GM23248 (cell line): ENCODE measurements around the gene MISP3. TPM values are rescaled to one million over a fixed set of nuclear protein-coding genes. Genes with fewer than 3 reads are reported as not detected.

Experiments used
- DNase-seq: peaks from one replicate; pipeline ENCODE4 v3.0.0-alpha.2; 2015
- H2AFZ ChIP-seq: fragments of 200-600 bp; sonication (generic); 2 replicates; pipeline ENCODE4 v1.6.1; 2016; ENCODE audit warnings: antibody characterized with exemption
- H3F3A ChIP-seq: fragments of 200-600 bp; sonication (generic); 2 replicates; pipeline ENCODE4 v1.6.1; 2016; ENCODE audit warnings: mild to moderate bottlenecking, antibody characterized with exemption, mixed run types; ENCODE audit not compliant: insufficient read depth
- H3K27ac ChIP-seq: fragments of 200-600 bp; sonication (generic); 2 replicates; pipeline ENCODE4 v1.5.1; 2016; ENCODE audit warnings: mild to moderate bottlenecking
- H3K27me3 ChIP-seq: fragments of 200-600 bp; sonication (generic); replicated peaks from 2 replicates; pipeline ENCODE4 v1.6.1; 2016; ENCODE audit warnings: mild to moderate bottlenecking; ENCODE audit not compliant: insufficient read depth
- H3K36me3 ChIP-seq: fragments of 200-600 bp; sonication (generic); 2 replicates; pipeline ENCODE4 v1.6.1; 2016; ENCODE audit warnings: low read depth, mild to moderate bottlenecking
- H3K4me1 ChIP-seq: fragments of 200-600 bp; sonication (generic); 2 replicates; pipeline ENCODE4 v1.6.1; 2016; ENCODE audit warnings: mild to moderate bottlenecking; ENCODE audit not compliant: insufficient read depth
- H3K4me2 ChIP-seq: fragments of 200-600 bp; sonication (generic); one replicate; pipeline ENCODE4 v1.6.1; 2016; ENCODE audit warnings: mild to moderate bottlenecking; ENCODE audit not compliant: unreplicated experiment
- H3K4me3 ChIP-seq: fragments of 200-600 bp; sonication (generic); 2 replicates; pipeline ENCODE4 v1.5.1; 2016; ENCODE audit warnings: mild to moderate bottlenecking
- H3K79me2 ChIP-seq: fragments of 200-600 bp; sonication (generic); 2 replicates; pipeline ENCODE4 v1.6.1; 2016; ENCODE audit warnings: mild to moderate bottlenecking; ENCODE audit not compliant: insufficient read depth
- H3K9ac ChIP-seq: fragments of 200-600 bp; sonication (generic); 2 replicates; pipeline ENCODE4 v1.6.1; 2016; ENCODE audit warnings: mild to moderate bottlenecking
- H3K9me2 ChIP-seq: fragments of 200-600 bp; sonication (generic); 2 replicates; pipeline ENCODE4 v1.6.1; 2016; ENCODE audit warnings: mixed run types, mild to moderate bottlenecking, moderate library complexity; ENCODE audit not compliant: insufficient read depth
- H3K9me3 ChIP-seq: fragments of 200-600 bp; sonication (generic); one replicate; pipeline ENCODE4 v1.6.1; 2017; ENCODE audit warnings: low read depth
- H4K20me1 ChIP-seq: fragments of 200-600 bp; sonication (generic); 2 replicates; pipeline ENCODE4 v1.6.0; 2016; ENCODE audit not compliant: insufficient read depth
- EZH2 ChIP-seq: fragments of 200-600 bp; sonication (generic); IDR thresholded peaks from 2 replicates; pipeline ENCODE4 v1.6.1; 2018; ENCODE audit warnings: antibody characterized with exemption, mild to moderate bottlenecking; ENCODE audit not compliant: insufficient read depth, poor library complexity, severe bottlenecking
- EZH2phosphoT487 ChIP-seq: fragments of 200-600 bp; sonication (generic); IDR thresholded peaks from 2 replicates; pipeline ENCODE4 v1.6.1; 2018; ENCODE audit warnings: antibody characterized with exemption, moderate library complexity, mild to moderate bottlenecking, low read depth; ENCODE audit not compliant: insufficient read depth
- WGBS, 2 experiments: methylation state at CpG; one replicate each; pipeline ENCODE4 v1.1.6; 2015 to 2017; ENCODE audit warnings: low lambda C conversion rate in 2 of 2, low coverage in 1 of 2; ENCODE audit errors: missing lambda C conversion rate in 2 of 2; 5-methylcytosine and 5-hydroxymethylcytosine counted together
- in situ Hi-C: fragments of 300-500 bp; cut with MboI; formaldehyde crosslinking; loops from 2 replicates; pipeline ENCODE4 v1.15.0; 2020
- polyA plus RNA-seq: library from polyadenylated mRNA; unstranded; fragments of >200 nt; fragmentation: Nextera tagmentation; extraction: Ambion mirVana; gene quantifications from 2 replicates; pipeline ENCODE4 v1.2.1, GENCODE V29; 2016
- total RNA-seq: library from RNA; depleted of rRNA; stranded (reverse); fragments of >200 nt; shearing (Covaris generic); gene quantifications from 2 replicates; pipeline ENCODE4 v1.2.3, GENCODE V29; 2014

MISP3 gene
- total and polyA plus RNA-seq, 2 experiments from 2014 or later, result 1.3 to 2.7 TPM

- Histone ChIP-seq H3K27me3 (no peaks in the 10 kb centered on the region), H3K4me1 (peaks cover 3% of the 10 kb centered on the region), H3K4me3 (peak overlapping the region; percentile 73), H4K20me1 (no peaks in the 10 kb centered on the region), H3F3A (peaks cover 19% of the 10 kb centered on the region), H2AFZ (peak overlapping the region; percentile 56), H3K27ac (no peak overlapping the region), H3K36me3 (0 out of 2 replicates have a peak, but pooled peaks cover 5% of the 10 kb centered on the region), H3K9ac (peak overlapping the region; percentile 52; the same call in 1 of the 2 replicates), H3K4me2 (peak overlapping the region; percentile 51), H3K79me2 (peaks cover 10% of the 10 kb centered on the region), H3K9me3 (no peaks in the 10 kb centered on the region), H3K9me2 (no peaks in the 10 kb centered on the region)
- DNase-seq, result peak; percentile 43
- 16 to 17% methylated on average over 13 to 16 of the region's 16 CpGs for WGBS, 2 experiments
- in situ Hi-C loops, result no loop called here
- TF ChIP-seq EZH2, result no peak
- no peak for TF ChIP-seq EZH2phosphoT487
Observed at GRCh38 chr19:14089412-14089661, 16.8 kb downstream of the MISP3 start.

DNA sequence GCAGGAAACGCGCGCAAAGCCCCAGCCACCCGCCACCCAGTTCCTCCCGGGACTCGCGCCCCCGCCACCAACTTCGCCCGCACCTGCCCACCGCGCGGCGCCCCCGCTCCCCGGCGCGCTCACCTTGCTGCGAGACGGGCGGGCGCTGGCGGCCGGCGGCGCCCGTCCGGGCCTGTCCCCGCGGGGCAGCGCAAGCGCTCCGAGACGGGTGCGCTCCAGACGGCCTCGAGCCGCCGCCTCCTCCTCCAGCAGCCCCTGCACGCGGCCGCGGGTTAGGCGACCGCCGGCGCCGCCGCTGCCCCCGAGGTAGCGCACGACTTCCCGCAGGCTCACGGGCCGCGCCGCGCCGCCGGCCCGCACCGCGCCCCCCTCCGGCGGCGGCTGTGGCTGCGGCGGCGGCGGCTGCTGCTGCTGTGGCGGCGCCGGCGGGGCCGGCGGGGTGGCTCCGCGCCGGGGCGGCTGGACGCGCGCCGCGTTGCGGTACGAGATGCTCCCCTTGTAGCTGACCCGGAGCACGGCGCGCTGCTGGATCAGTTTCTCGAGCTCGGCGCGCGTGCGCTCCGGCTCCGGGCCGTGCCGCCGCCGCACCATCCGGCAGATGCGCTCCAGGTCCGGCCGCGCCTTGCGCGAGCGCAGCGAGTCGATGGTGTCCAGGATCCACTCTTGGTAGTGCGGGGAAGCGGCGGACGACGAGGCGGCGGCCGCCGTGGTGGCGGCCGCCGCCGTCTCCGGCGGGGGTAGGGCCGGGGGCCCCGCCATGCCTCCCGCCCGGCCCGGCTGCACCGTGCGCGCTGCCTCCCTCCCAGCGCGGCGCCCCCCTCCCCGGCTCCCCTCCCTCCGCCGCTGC, 17.3 kb downstream of the MISP3 start:
- peak overlapping the region; percentile 84 for H3K4me3 ChIP-seq
- no peak for TF ChIP-seq EZH2
- H3K79me2 ChIP-seq, result peaks cover 10% of the 10 kb centered on the region
- no peaks in the 10 kb centered on the region for H3K9me2 ChIP-seq
- no peaks in the 10 kb centered on the region for H3K9me3 ChIP-seq
- peaks cover 16% of the 10 kb centered on the region for H3F3A ChIP-seq
- 0 to 3% methylated on average over 17 to 56 of the region's 142 CpGs for WGBS, 2 experiments
- H3K27ac ChIP-seq, result peak overlapping the region; percentile 36; the same call in 1 of the 2 replicates
- H2AFZ ChIP-seq, result peak overlapping the region; percentile 66
- in situ Hi-C loops, result no loop called here
- no peaks in the 10 kb centered on the region for H4K20me1 ChIP-seq
- 0 out of 2 replicates have a peak, but pooled peaks cover 5% of the 10 kb centered on the region for H3K36me3 ChIP-seq
- peak overlapping the region; percentile 64 for H3K9ac ChIP-seq
- H3K4me2 ChIP-seq, result peak overlapping the region; percentile 51
- peak; percentile 83 for DNase-seq
- H3K27me3 ChIP-seq, result no peaks in the 10 kb centered on the region
- H3K4me1 ChIP-seq, result peaks cover 3% of the 10 kb centered on the region

DNA sequence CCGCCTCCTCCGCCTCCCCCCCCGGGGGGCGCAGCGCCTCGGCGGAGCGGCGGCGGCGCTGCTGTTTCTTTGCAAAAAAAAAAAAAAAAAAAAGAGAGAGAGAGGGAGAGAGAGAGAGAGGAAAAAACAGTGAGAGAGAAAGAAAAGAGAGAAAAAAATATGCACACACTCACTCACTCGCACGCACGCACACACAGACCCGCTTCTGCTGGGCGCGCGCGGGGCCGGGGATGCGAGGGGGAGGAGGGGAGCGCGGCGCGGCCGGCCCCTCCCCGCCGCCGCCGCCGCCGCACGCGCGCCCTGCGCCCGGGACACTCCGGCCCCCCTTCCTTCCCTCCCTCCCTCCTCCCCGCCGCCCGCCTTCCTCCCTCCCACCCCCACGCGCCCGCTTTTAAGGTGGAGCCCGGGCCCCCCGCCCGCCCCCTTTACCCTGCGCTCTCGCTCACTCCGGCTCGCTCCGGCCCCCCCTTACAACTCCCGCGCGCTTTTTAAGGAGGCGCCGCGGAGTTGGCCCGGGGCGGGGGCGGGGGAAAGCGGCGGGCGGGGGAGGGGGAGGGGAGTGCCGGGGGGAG, 18.0 kb downstream of the MISP3 start, which contains the start of gene SAMD1:
Gene SAMD1, minus strand, starts transcription at position 243 of the 572 bp plus-strand sequence.
- peak within 1 kb of the TSS; percentile 57 for H3K27ac ChIP-seq
- H3F3A ChIP-seq, result peaks cover 12% of the 10 kb centered on the region
- 0 to 2% methylated on average over 3 to 60 of the region's 65 CpGs for WGBS, 2 experiments
- DNase-seq, result peak; percentile 93
- peak within 1 kb of the TSS; percentile 81 for H3K9ac ChIP-seq
- H3K9me3 ChIP-seq, result no peaks in the 10 kb centered on the region
- TF ChIP-seq EZH2phosphoT487 (no peak), EZH2 (no peak)
- H3K4me3 ChIP-seq, result peak within 1 kb of the TSS; percentile 93
- H3K4me2 ChIP-seq, result peak within 1 kb of the TSS; percentile 90
- peak within 1 kb of the TSS; percentile 90 for H2AFZ ChIP-seq
- no peaks in the 10 kb centered on the region for H3K9me2 ChIP-seq
- in situ Hi-C loops, result no loop called here
- no peaks in the 10 kb centered on the region for H3K27me3 ChIP-seq
- H4K20me1 ChIP-seq, result no peaks in the 10 kb centered on the region
- H3K79me2 ChIP-seq, result peaks cover 10% of the 10 kb centered on the region
- peaks cover 3% of the 10 kb centered on the region for H3K4me1 ChIP-seq
- H3K36me3 ChIP-seq, result 0 out of 2 replicates have a peak, but pooled peaks cover 5% of the 10 kb centered on the region

DNA sequence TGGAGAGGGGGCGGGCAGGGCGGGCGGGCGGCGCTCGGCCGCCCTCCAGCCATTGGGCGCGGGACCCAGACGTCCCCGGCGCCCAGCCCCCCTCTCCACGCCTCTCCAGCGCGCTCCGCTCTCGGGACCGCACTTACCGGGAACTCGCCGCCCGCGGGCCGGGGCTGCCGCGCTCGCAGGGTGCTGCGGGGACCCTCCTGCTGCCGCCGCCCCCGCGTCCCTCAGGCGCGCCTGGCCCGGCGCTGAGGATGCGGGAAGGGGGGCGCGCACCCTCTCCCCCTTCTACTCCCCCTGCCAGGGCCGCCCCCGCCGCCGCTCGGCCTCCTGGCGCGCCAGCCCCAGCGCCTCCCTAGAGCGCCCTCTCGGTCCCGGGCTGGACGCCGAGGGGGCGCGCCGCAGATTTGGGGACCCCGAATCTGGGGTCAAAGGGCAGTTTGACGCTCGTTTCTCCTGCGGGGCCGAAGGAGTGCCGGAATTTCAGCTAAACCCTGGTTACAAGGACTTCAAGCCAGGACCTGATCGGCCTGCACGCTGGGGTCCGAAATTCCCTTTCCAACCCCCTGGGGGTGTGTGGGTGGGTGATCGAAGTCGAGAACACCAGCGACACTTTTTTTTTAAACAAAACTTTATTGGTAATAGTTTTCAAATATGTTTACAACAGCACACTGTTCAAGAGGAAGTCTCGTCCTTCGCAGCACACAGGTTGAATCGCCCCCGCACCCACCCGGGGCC, 18.7 kb downstream of the MISP3 start:
- peak overlapping the region; percentile 81 for H3K9ac ChIP-seq
- H3K4me3 ChIP-seq, result peak overlapping the region; percentile 93
- peaks cover 3% of the 10 kb centered on the region for H3K4me1 ChIP-seq
- TF ChIP-seq EZH2phosphoT487, result no peak
- TF ChIP-seq EZH2, result no peak
- H3K36me3 ChIP-seq, result 0 out of 2 replicates have a peak, but pooled peaks cover 5% of the 10 kb centered on the region
- H3F3A ChIP-seq, result peaks cover 10% of the 10 kb centered on the region
- WGBS, 2 experiments, result 2% methylated on average over 44 to 61 of the region's 72 CpGs
- peak overlapping the region; percentile 57 for H3K27ac ChIP-seq
- no peaks in the 10 kb centered on the region for H3K27me3 ChIP-seq
- peak; percentile 74 for DNase-seq
- no peaks in the 10 kb centered on the region for H3K9me2 ChIP-seq
- in situ Hi-C loops, result no loop called here
- H3K4me2 ChIP-seq, result peak overlapping the region; percentile 90
- H3K9me3 ChIP-seq, result no peaks in the 10 kb centered on the region
- no peaks in the 10 kb centered on the region for H4K20me1 ChIP-seq
- peak overlapping the region; percentile 90 for H2AFZ ChIP-seq
- H3K79me2 ChIP-seq, result peaks cover 10% of the 10 kb centered on the region
